Measurements from ENCODE around the gene TIMP2.

TIMP2 gene

GRCh38 chr17:78970834-78971755 lies 45.9 kb upstream of the TIMP2 start:
- ChIA-PET POLR2A (interaction anchor here (2.4 kb wide), 1 partner anchor 109 kb away, joined by 5 read pairs; no protein-coding TSS in a partner anchor), CTCF (interaction anchor here (0.7 to 12.7 kb wide), 54 partner anchors 10 to 474 kb away, joined by 3 to 214 read pairs (median 6); partner anchors contain the start of genes CEP295NL, LGALS3BP, TIMP2 and USP36)
- DNase-seq (ENCODE audit: low read depth, low spot score) = no peak
- no peak overlapping the region; the same call in 1 of the 2 replicates for H3K4me3 ChIP-seq (ENCODE audit: low read depth, low read length)
- peak; percentile 83 for TF ChIP-seq CTCF (IDR thresholded peaks at IDR 0.05; ENCODE audit: insufficient read depth, low read length, missing control alignments)

GRCh38 chr17:78969865-78970264 lies 44.7 kb upstream of the TIMP2 start:
- ChIA-PET POLR2A (no interaction called here), CTCF (interaction anchor here (1.5 to 12.7 kb wide), 6 partner anchors 9 to 106 kb away, joined by 3 to 214 read pairs (median 30); no protein-coding TSS in a partner anchor)
- TF ChIP-seq CTCF (IDR thresholded peaks at IDR 0.05; ENCODE audit: insufficient read depth, low read length, missing control alignments) = no peak
- H3K4me3 ChIP-seq (ENCODE audit: low read depth, low read length) = no peak overlapping the region
- DNase-seq (ENCODE audit: low read depth, low spot score) = no peak

GRCh38 chr17:78967782-78968362 lies 42.7 kb upstream of the TIMP2 start:
- TF ChIP-seq CTCF (IDR thresholded peaks at IDR 0.05; ENCODE audit: insufficient read depth, low read length, missing control alignments) = no peak
- POLR2A ChIA-PET = no interaction called here
- no peak for DNase-seq (ENCODE audit: low read depth, low spot score)
- no peak overlapping the region for H3K4me3 ChIP-seq (ENCODE audit: low read depth, low read length)
- CTCF ChIA-PET = interaction anchor here (0.8 to 12.7 kb wide), 3 partner anchors 9 to 104 kb away, joined by 3 to 214 read pairs (median 3); no protein-coding TSS in a partner anchor

- no peak for TF ChIP-seq CTCF (IDR thresholded peaks at IDR 0.05; ENCODE audit: insufficient read depth, low read length, missing control alignments)
- no peak overlapping the region for H3K4me3 ChIP-seq (ENCODE audit: low read depth, low read length)
- ChIA-PET POLR2A (no interaction called here), CTCF (interaction anchor here (12.7 kb wide), 1 partner anchor 103 kb away, joined by 214 read pairs; no protein-coding TSS in a partner anchor)
- no peak for DNase-seq (ENCODE audit: low read depth, low spot score)
Observed at GRCh38 chr17:78966910-78967600, 41.9 kb upstream of the TIMP2 start.

GRCh38 chr17:78966123-78966813 lies 41.1 kb upstream of the TIMP2 start:
- ChIA-PET POLR2A (no interaction called here), CTCF (interaction anchor here (0.9 to 12.7 kb wide), 3 partner anchors 5 to 102 kb away, joined by 3 to 214 read pairs (median 107); no protein-coding TSS in a partner anchor)
- H3K4me3 ChIP-seq (ENCODE audit: low read depth, low read length) = no peak overlapping the region
- TF ChIP-seq CTCF (IDR thresholded peaks at IDR 0.05; ENCODE audit: insufficient read depth, low read length, missing control alignments) = no peak
- no peak for DNase-seq (ENCODE audit: low read depth, low spot score)

Measured in AG04449 (cell line).